ENCODE results near the gene CNOT3.

DNA sequence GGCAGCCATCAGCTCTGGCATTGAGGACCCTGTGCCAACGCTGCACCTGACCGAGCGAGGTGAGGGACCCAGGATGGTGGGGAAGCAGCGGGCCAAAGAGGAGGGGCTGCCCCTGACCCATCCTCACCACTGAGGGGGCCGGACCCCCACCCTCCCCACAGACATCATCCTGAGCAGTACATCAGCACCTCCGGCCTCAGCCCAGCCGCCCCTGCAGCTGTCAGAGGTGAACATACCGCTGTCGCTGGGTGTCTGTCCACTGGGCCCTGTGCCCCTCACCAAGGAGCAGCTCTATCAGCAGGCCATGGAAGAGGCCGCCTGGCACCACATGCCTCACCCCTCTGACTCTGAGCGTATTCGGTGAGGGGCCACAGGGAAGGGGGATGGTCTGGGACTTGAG, 14.7 kb downstream of the CNOT3 start:
- TF ChIP-seq, protein P1, sequence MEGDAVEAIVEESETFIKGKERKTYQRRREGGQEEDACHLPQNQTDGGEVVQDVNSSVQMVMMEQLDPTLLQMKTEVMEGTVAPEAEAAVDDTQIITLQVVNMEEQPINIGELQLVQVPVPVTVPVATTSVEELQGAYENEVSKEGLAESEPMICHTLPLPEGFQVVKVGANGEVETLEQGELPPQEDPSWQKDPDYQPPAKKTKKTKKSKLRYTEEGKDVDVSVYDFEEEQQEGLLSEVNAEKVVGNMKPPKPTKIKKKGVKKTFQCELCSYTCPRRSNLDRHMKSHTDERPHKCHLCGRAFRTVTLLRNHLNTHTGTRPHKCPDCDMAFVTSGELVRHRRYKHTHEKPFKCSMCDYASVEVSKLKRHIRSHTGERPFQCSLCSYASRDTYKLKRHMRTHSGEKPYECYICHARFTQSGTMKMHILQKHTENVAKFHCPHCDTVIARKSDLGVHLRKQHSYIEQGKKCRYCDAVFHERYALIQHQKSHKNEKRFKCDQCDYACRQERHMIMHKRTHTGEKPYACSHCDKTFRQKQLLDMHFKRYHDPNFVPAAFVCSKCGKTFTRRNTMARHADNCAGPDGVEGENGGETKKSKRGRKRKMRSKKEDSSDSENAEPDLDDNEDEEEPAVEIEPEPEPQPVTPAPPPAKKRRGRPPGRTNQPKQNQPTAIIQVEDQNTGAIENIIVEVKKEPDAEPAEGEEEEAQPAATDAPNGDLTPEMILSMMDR (IDR thresholded peaks at IDR 0.05 in 4 of 5, conservative IDR thresholded peaks at IDR 0.05 in 1 of 5) = no peak
- no peak for TF ChIP-seq POLR2A (IDR thresholded peaks at IDR 0.05)
